Measurements from ENCODE around the gene BTN1A1. TPM values are rescaled to one million over a fixed set of nuclear protein-coding genes. Genes with fewer than 3 reads are reported as not detected.

Gene BTN1A1
- total and polyA plus RNA-seq, 10 of the 15 experiments (the other 5 are each of a cell fraction or from before 2014, with no cell fraction given), result 0.05 to 2.2 (median 0.87) TPM

- WGBS (ENCODE audit: insufficient coverage, insufficient replicate concordance, low lambda C conversion rate, missing lambda C conversion rate), result 33% methylated on average over 3 of the region's 3 CpGs
- no peak overlapping the region for H3K4me3 ChIP-seq
- no peaks in the 10 kb centered on the region for H3K27me3 ChIP-seq (replicated peaks in 1 of 2; ENCODE audit: control insufficient read depth in 2 of 2, insufficient read depth in 2 of 2, low read length in 1 of 2)
- ChIA-PET CTCF (no interaction called here), SMC1A (ENCODE audit: uncharacterized antibody, unreplicated experiment) (interaction anchor here (0.5 to 1.9 kb wide), 5 partner anchors 14 to 90 kb away, joined by 3 to 4 read pairs (median 3); no protein-coding TSS in a partner anchor), RAD21 (ENCODE audit: unreplicated experiment) (interaction anchor here (1.0 kb wide), 1 partner anchor 11 kb away, joined by 4 read pairs; no protein-coding TSS in a partner anchor), POLR2A (interaction anchor here (0.8 to 1.2 kb wide), 3 partner anchors 11 to 33 kb away, joined by 3 to 7 read pairs (median 3); no protein-coding TSS in a partner anchor)
- H3K4me1 ChIP-seq (ENCODE audit: control insufficient read depth, insufficient read depth, low read length), result peaks cover 18% of the 10 kb centered on the region
- no peak overlapping the region for H3K4me2 ChIP-seq (ENCODE audit: control insufficient read depth, insufficient read depth)
- no peaks in the 10 kb centered on the region for H3K9me3 ChIP-seq (replicated peaks; ENCODE audit: control insufficient read depth, insufficient read depth, low read length)
- TF ChIP-seq TCF7 (IDR thresholded peaks at IDR 0.05; ENCODE audit: borderline replicate concordance) (no peak), RUNX3 (IDR thresholded peaks at IDR 0.05; ENCODE audit: low read length) (no peak), ZSCAN29 (IDR thresholded peaks at IDR 0.05) (no peak), ZNF217 (IDR thresholded peaks at IDR 0.05) (no peak), TCF12 (IDR thresholded peaks at IDR 0.05; ENCODE audit: low read depth, low read length) (no peak), JUNB (IDR thresholded peaks at IDR 0.05) (no peak), SPI1 (IDR thresholded peaks at IDR 0.05; ENCODE audit: borderline replicate concordance, insufficient read depth, low read depth, low read length) (peak; percentile 33; the same call in 1 of the 2 replicates)
- TF ChIP-seq, protein P1, sequence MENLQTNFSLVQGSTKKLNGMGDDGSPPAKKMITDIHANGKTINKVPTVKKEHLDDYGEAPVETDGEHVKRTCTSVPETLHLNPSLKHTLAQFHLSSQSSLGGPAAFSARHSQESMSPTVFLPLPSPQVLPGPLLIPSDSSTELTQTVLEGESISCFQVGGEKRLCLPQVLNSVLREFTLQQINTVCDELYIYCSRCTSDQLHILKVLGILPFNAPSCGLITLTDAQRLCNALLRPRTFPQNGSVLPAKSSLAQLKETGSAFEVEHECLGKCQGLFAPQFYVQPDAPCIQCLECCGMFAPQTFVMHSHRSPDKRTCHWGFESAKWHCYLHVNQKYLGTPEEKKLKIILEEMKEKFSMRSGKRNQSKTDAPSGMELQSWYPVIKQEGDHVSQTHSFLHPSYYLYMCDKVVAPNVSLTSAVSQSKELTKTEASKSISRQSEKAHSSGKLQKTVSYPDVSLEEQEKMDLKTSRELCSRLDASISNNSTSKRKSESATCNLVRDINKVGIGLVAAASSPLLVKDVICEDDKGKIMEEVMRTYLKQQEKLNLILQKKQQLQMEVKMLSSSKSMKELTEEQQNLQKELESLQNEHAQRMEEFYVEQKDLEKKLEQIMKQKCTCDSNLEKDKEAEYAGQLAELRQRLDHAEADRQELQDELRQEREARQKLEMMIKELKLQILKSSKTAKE (IDR thresholded peaks at IDR 0.05; ENCODE audit: low read depth, poor library complexity, severe bottlenecking), result no peak
- TF ChIP-seq, protein P2, sequence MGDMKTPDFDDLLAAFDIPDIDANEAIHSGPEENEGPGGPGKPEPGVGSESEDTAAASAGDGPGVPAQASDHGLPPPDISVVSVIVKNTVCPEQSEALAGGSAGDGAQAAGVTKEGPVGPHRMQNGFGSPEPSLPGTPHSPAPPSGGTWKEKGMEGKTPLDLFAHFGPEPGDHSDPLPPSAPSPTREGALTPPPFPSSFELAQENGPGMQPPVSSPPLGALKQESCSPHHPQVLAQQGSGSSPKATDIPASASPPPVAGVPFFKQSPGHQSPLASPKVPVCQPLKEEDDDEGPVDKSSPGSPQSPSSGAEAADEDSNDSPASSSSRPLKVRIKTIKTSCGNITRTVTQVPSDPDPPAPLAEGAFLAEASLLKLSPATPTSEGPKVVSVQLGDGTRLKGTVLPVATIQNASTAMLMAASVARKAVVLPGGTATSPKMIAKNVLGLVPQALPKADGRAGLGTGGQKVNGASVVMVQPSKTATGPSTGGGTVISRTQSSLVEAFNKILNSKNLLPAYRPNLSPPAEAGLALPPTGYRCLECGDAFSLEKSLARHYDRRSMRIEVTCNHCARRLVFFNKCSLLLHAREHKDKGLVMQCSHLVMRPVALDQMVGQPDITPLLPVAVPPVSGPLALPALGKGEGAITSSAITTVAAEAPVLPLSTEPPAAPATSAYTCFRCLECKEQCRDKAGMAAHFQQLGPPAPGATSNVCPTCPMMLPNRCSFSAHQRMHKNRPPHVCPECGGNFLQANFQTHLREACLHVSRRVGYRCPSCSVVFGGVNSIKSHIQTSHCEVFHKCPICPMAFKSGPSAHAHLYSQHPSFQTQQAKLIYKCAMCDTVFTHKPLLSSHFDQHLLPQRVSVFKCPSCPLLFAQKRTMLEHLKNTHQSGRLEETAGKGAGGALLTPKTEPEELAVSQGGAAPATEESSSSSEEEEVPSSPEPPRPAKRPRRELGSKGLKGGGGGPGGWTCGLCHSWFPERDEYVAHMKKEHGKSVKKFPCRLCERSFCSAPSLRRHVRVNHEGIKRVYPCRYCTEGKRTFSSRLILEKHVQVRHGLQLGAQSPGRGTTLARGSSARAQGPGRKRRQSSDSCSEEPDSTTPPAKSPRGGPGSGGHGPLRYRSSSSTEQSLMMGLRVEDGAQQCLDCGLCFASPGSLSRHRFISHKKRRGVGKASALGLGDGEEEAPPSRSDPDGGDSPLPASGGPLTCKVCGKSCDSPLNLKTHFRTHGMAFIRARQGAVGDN (IDR thresholded peaks at IDR 0.05), result no peak
- H3K9ac ChIP-seq (ENCODE audit: control insufficient read depth, insufficient read depth, low read length), result no peak overlapping the region
- no TSS peak for BruUV-seq (replicated peaks)
- intact Hi-C loops (cut with micrococcal nuclease; ENCODE audit: unreplicated experiment) (no loop called here), in situ Hi-C loops (cut with MboI) (no loop called here)
- no peak for FAIRE-seq
- no peak for ATAC-seq
- H2AFZ ChIP-seq (ENCODE audit: control insufficient read depth, low read depth, low read length), result no peak overlapping the region
- no peaks in the 10 kb centered on the region for H3K36me3 ChIP-seq (ENCODE audit: control insufficient read depth in 2 of 2, insufficient read depth in 2 of 2, low read length in 1 of 2)
- H4K20me1 ChIP-seq (ENCODE audit: control insufficient read depth, insufficient read depth), result no peaks in the 10 kb centered on the region
- peaks cover 13% of the 10 kb centered on the region for H3K79me2 ChIP-seq (ENCODE audit: control insufficient read depth, insufficient read depth, low read length)
- no peak overlapping the region for H3K27ac ChIP-seq (ENCODE audit: control insufficient read depth, insufficient read depth)
- DNase-seq (ENCODE audit: low read depth, low spot score), result no peak
These were observed 21.2 kb upstream of the BTN1A1 start for GRCh38 chr6:26478985-26479278.

Data from GM12878 (cell line).